ENCODE results near the gene HSF4.

Gene HSF4

DNA sequence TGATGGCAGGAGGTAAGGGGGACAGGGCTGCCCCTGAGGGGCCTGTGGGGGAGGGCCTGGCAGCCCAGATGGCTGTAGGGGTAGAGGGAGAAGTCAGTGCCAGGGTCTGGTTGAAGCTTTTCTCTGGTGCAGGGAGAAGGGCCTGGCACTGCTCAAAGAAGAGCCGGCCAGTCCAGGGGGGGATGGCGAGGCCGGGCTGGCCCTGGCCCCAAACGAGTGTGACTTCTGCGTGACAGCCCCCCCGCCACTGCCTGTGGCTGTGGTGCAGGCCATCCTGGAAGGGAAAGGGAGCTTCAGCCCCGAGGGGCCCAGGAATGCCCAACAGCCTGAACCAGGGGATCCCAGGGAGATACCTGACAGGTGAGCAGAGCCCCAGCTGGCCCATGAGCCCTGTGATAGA, 3.0 kb downstream of the HSF4 start:
- H3K4me3 ChIP-seq (replicated peaks; ENCODE audit: low read depth, low read length): no peak overlapping the region
- TF ChIP-seq, protein P1, sequence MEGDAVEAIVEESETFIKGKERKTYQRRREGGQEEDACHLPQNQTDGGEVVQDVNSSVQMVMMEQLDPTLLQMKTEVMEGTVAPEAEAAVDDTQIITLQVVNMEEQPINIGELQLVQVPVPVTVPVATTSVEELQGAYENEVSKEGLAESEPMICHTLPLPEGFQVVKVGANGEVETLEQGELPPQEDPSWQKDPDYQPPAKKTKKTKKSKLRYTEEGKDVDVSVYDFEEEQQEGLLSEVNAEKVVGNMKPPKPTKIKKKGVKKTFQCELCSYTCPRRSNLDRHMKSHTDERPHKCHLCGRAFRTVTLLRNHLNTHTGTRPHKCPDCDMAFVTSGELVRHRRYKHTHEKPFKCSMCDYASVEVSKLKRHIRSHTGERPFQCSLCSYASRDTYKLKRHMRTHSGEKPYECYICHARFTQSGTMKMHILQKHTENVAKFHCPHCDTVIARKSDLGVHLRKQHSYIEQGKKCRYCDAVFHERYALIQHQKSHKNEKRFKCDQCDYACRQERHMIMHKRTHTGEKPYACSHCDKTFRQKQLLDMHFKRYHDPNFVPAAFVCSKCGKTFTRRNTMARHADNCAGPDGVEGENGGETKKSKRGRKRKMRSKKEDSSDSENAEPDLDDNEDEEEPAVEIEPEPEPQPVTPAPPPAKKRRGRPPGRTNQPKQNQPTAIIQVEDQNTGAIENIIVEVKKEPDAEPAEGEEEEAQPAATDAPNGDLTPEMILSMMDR (IDR thresholded peaks at IDR 0.05; ENCODE audit: low read depth, low read length, missing control alignments): no peak
- DNase-seq (ENCODE audit: extremely low read depth, low read depth): no peak

DNA sequence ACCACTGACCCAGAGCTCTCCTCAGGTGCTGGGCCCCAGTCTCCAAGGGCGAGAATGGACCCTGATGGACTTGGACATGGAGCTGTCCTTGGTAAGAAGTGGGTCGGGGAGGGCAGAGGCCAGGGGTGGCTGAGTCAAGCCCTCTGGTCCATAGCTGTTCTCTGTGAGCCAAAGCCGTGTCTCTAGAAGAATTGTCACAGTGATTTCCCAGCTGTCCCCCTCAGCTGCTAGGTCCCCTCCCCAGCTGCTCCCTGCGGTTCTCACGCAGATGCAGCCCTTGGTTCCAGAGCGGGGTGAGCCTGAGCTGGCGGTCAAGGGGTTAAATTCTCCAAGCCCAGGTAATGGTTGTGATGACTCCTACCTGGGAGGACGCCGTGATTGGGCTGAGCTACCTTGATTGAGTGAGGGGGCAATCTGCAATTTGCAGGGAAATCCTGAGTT, 4.5 kb downstream of the HSF4 start:
- no peak overlapping the region for H3K4me3 ChIP-seq (replicated peaks; ENCODE audit: low read depth, low read length)
- TF ChIP-seq, protein P1 (IDR thresholded peaks at IDR 0.05; ENCODE audit: low read depth, low read length, missing control alignments): no peak
- no peak for DNase-seq (ENCODE audit: extremely low read depth, low read depth)

DNA sequence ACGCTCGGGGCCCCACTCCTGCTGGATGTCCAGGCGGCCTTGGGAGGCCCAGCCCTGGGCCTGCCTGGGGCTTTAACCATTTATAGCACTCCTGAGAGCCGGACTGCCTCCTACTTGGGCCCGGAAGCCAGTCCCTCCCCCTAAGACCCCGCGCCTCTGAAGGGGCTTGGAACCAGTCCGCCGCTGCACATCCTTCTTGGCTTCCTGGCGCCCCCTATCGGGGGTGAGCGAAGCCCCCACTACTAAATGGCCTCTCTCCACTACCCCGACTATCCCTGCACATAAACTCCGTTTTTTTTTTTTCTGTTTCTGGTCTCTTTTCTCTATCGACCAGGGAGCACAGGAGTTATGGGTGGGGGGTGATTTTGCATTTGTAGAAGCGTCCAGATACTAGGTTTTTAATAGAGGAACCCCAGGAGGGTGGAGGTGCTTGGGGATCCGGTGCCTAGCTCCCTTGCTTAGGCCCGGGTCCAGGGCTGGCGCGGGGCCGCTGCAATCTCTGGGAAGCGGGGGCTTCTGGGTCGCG, 5.2 kb downstream of the HSF4 start:
- TF ChIP-seq, protein P1 (IDR thresholded peaks at IDR 0.05; ENCODE audit: low read depth, low read length, missing control alignments): peak; percentile 80
- DNase-seq (ENCODE audit: extremely low read depth, low read depth): no peak
- peak overlapping the region; percentile 42 for H3K4me3 ChIP-seq (replicated peaks; ENCODE audit: low read depth, low read length)

DNA sequence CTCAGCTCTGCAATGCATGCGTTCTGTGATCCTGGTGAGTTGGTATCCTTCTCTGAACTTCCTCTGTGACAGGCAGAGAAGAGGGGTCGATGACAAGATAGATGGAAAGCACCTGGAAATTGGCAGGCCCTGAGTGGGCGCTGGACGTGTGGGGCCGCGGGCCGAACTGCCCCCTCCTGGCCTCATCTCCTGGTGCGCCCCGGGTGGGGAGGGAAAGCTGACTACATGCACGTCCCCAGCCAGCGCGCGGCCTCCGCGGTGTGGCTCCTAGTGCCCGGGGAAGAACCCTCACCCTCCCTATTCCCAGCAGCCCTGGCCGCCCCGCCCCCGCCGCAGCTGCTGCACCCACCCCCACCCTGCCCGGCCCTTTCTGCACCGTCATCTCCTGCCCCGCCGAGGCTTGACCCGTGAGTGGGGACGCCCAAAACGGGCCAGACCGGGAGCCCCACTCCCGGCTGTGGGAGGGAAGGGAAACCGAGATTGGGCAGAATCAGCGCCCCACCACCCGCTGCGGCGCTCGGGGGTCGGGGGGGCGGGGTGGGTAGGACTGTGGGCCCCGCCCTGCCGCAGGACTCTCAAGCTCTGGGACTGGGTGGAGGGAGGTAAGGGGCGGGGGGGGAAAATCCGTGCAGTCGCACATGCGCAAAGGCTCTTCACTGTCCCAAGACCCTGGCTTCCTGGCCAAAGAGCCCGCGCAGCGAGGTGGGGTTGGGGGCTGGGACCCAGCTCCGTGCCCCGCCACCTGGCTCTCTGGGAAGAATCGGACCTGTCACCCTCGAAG, 5.8 kb downstream of the HSF4 start, which contains the start of gene NOL3:
NOL3 (plus strand) TSS at position 371 of the 781 bp plus-strand sequence.
- no peak for DNase-seq (ENCODE audit: extremely low read depth, low read depth)
- TF ChIP-seq, protein P1 (IDR thresholded peaks at IDR 0.05; ENCODE audit: low read depth, low read length, missing control alignments): no peak
- H3K4me3 ChIP-seq (replicated peaks; ENCODE audit: low read depth, low read length): peak within 1 kb of the TSS; percentile 42

DNA sequence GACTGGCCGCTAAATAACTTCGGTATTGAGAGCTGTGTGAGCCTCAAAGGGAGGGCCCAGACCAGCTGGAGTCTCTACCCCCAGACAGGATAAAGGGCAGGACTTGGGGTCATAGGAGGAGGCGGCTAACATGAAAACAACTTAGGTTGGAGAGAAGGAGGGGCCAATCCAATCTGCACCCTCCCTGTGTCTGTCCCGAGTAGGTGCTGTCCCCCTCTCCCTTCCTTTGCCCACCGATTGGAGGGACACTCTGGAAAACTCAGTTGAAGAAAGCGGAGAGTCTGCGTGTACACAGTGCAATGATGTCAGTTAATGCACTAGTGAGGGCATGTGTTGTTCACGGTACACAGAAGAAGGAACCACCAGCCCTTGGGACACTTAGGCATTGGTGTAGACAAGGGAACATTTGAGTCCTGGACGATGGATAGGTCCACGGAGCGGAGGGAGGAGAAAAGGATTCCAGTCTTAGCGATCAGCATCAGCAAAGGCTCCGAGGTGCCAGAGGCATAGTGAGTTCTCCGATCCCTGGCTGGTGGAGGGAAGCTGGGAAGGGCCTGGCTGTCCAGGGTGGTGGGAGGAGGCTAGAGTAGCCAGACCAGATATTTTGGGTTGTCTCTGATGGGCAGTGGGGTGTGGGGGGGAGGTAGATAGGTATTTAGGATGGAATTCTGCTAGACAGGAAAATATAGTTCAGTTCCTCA, 6.6 kb downstream of the HSF4 start:
- no peak for DNase-seq (ENCODE audit: extremely low read depth, low read depth)
- TF ChIP-seq, protein P1 (IDR thresholded peaks at IDR 0.05; ENCODE audit: low read depth, low read length, missing control alignments): no peak
- peak overlapping the region; percentile 42 for H3K4me3 ChIP-seq (replicated peaks; ENCODE audit: low read depth, low read length)

DNA sequence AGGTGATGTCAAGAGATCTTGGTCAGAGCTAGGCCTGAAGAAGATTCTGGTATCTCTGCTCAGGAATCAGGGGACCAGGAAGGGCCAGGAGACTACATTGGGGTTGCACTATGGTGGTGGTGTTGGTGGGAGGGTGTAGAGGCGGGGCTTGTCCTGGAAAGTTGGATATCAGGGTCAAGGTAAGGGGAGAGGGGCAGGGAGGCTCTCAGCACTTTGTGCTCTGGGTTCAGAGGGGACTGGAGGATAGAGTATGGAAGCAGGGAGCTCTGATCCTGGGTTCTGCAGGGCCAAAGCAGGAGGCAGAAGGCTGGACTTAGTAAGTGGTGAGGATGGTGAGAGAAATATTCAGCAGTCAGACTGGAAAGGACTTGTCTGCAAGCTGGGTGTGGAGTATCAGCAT, 8.8 kb downstream of the HSF4 start:
- TF ChIP-seq, protein P1 (IDR thresholded peaks at IDR 0.05; ENCODE audit: low read depth, low read length, missing control alignments): no peak
- peak overlapping the region; percentile 43 for H3K4me3 ChIP-seq (replicated peaks; ENCODE audit: low read depth, low read length)
- no peak for DNase-seq (ENCODE audit: extremely low read depth, low read depth)
